NT2/D1 (cell line): ENCODE measurements around the gene RHOF.

Experiments
- SUZ12 ChIP-seq: IDR thresholded peaks from 2 replicates; pipeline ENCODE4 v1.6.1; 2011; ENCODE audit not compliant: insufficient read length, insufficient read depth; ENCODE audit errors: extremely low read depth
- YY1 ChIP-seq: IDR thresholded peaks from 2 replicates; pipeline ENCODE4 v1.6.1; 2011; ENCODE audit not compliant: insufficient read length, insufficient read depth

GRCh38 chr12:121770388-121770787 lies 23.1 kb downstream of the RHOF start:
- no peak for TF ChIP-seq YY1
- no peak for TF ChIP-seq SUZ12
